ENCODE measurements around the gene ZDHHC22. TPM values are rescaled to one million over a fixed set of nuclear protein-coding genes. Genes with fewer than 3 reads are reported as not detected.
A peak's percentile ranks its signal among the peaks of the same experiment; 100 is the strongest.

ZDHHC22 gene
- total RNA-seq, 1 donor from 2014 or later, result 0.30 TPM

GRCh38 chr14:77172916-77173315 lies 31.3 kb upstream of the ZDHHC22 start:
- no peak for DNase-seq (ENCODE audit: low spot score)
- H3K27me3 Mint-ChIP-seq (ENCODE audit: low read depth), result peaks cover 29% of the 10 kb centered on the region
- no peak overlapping the region for H3K27ac Mint-ChIP-seq (ENCODE audit: unreplicated experiment)
- peaks cover 17% of the 10 kb centered on the region for H3K9me3 Mint-ChIP-seq (ENCODE audit: low read depth)
- no peak for TF ChIP-seq CTCF (IDR thresholded peaks at IDR 0.05)
- no peaks in the 10 kb centered on the region for H3K4me1 Mint-ChIP-seq (ENCODE audit: low read depth)
- H3K4me3 Mint-ChIP-seq (ENCODE audit: unreplicated experiment), result no peak overlapping the region
- no peaks in the 10 kb centered on the region for H3K36me3 Mint-ChIP-seq (ENCODE audit: low read depth)

DNA sequence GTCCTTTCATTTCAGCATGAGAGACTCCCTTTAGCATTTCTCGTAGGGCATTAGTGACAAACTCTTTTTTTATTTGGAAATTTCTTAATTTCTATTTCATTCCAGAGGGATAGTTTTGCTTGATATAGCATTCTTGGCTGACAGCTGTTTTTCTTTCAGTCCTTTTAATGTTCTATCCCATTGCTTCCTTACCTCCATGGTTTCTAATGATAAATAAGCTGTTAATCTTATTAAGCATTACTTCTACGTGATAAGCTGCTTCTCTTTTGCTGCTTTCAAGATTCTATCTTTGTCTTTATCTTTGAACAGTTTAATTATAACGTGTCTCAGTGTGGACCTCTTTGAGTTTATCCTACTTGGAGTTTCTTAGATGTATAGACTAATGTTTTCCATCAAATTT lies 28.5 kb upstream of the ZDHHC22 start:
- Mint-ChIP-seq H3K9me3 (ENCODE audit: low read depth) (peaks cover 17% of the 10 kb centered on the region), H3K36me3 (ENCODE audit: low read depth) (no peaks in the 10 kb centered on the region), H3K27me3 (ENCODE audit: low read depth) (peaks cover 22% of the 10 kb centered on the region), H3K4me3 (ENCODE audit: unreplicated experiment) (no peak overlapping the region), H3K4me1 (ENCODE audit: low read depth) (no peaks in the 10 kb centered on the region), H3K27ac (ENCODE audit: unreplicated experiment) (no peak overlapping the region)
- no peak for DNase-seq (ENCODE audit: low spot score)
- TF ChIP-seq CTCF (IDR thresholded peaks at IDR 0.05), result no peak

GRCh38 chr14:77161011-77161410 lies 19.4 kb upstream of the ZDHHC22 start:
- H3K27ac Mint-ChIP-seq (ENCODE audit: unreplicated experiment), result no peak overlapping the region
- no peak for DNase-seq (ENCODE audit: low spot score)

GRCh38 chr14:77158882-77159255 lies 17.3 kb upstream of the ZDHHC22 start:
- no peak for TF ChIP-seq CTCF (IDR thresholded peaks at IDR 0.05)
- Mint-ChIP-seq H3K4me3 (ENCODE audit: unreplicated experiment) (no peak overlapping the region), H3K9me3 (ENCODE audit: low read depth) (no peaks in the 10 kb centered on the region), H3K27me3 (ENCODE audit: low read depth) (peaks cover 35% of the 10 kb centered on the region), H3K36me3 (ENCODE audit: low read depth) (no peaks in the 10 kb centered on the region), H3K27ac (ENCODE audit: unreplicated experiment) (peak overlapping the region; percentile 71), H3K4me1 (ENCODE audit: low read depth) (peaks cover 14% of the 10 kb centered on the region)
- no peak for DNase-seq (ENCODE audit: low spot score)

More at GRCh38 chr14:77161011-77161410, 19.4 kb upstream of the ZDHHC22 start:
- peaks cover 14% of the 10 kb centered on the region for H3K4me1 Mint-ChIP-seq (ENCODE audit: low read depth)
- no peak overlapping the region for H3K4me3 Mint-ChIP-seq (ENCODE audit: unreplicated experiment)
- H3K36me3 Mint-ChIP-seq (ENCODE audit: low read depth), result no peaks in the 10 kb centered on the region
- no peak for TF ChIP-seq CTCF (IDR thresholded peaks at IDR 0.05)
- H3K27me3 Mint-ChIP-seq (ENCODE audit: low read depth), result peaks cover 28% of the 10 kb centered on the region
- H3K9me3 Mint-ChIP-seq (ENCODE audit: low read depth), result no peaks in the 10 kb centered on the region

DNA sequence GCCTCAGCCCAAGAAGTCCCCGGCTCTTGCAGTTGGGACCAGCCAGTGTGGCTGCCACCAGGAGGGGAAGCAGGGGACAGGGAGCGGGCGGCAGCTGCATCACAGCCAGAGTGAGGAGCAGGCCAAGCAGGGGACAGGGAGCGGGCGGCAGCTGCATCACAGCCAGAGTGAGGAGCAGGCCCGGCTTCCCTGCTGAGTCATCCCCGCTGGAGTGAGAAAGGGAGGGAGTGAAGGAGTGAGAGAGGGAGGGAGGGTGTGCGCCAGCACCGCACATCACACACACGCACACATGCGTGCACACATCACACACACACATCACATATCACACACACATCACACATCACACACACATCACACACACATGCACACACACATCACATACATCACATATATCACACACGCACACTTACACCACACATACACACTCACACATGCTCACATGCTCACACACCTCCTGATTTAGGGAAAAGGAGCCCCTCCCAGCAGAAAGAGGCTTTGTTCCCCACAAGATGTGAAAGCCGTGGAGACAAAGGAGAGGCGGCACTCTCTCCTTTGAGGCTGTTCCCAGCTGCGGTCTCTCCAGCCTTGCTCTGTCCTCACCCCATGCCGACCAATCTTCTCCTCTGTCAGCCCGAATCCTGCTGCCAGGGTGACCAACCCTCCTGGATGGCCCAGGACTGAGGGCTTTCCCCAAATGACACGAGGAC lies 16.7 kb upstream of the ZDHHC22 start:
- no peaks in the 10 kb centered on the region for H3K9me3 Mint-ChIP-seq (ENCODE audit: low read depth)
- no peak for DNase-seq (ENCODE audit: low spot score)
- H3K4me3 Mint-ChIP-seq (ENCODE audit: unreplicated experiment), result no peak overlapping the region
- no peak for TF ChIP-seq CTCF (IDR thresholded peaks at IDR 0.05)
- peaks cover 14% of the 10 kb centered on the region for H3K4me1 Mint-ChIP-seq (ENCODE audit: low read depth)
- peaks cover 36% of the 10 kb centered on the region for H3K27me3 Mint-ChIP-seq (ENCODE audit: low read depth)
- peak overlapping the region; percentile 71 for H3K27ac Mint-ChIP-seq (ENCODE audit: unreplicated experiment)
- H3K36me3 Mint-ChIP-seq (ENCODE audit: low read depth), result no peaks in the 10 kb centered on the region

All from chondrocyte (in vitro differentiated cells).